ENCODE results near the gene SLC39A9.
"Not testable (repeated sequence)": the region's sequence is repeated elsewhere in the genome, so short reads cannot be mapped to it uniquely, and the experiment has no call there.

SLC39A9 gene

DNA sequence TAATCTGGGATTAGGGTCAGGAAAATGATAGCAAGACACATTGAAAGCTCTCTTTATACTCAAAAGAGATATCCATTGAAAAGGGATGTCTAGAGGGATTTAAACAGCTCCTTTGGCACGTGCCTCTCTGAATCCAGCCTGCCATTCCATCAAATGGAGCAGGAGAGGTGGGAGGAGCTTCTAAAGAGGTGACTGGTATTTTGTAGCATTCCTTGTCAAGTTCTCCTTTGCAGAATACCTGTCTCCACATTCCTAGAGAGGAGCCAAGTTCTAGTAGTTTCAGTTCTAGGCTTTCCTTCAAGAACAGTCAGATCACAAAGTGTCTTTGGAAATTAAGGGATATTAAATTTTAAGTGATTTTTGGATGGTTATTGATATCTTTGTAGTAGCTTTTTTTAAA is 60.6 kb downstream of the SLC39A9 start:
- intact Hi-C loops (cut with micrococcal nuclease): no loop called here
- H3K27ac Mint-ChIP-seq: no peak overlapping the region
- H3K4me3 Mint-ChIP-seq: no peak overlapping the region
- H3K4me1 Mint-ChIP-seq (ENCODE audit: low read depth): no peaks in the 10 kb centered on the region
- H3K9me3 Mint-ChIP-seq: no peaks in the 10 kb centered on the region
- no peaks in the 10 kb centered on the region for H3K27me3 Mint-ChIP-seq
- peaks cover 73% of the 10 kb centered on the region for H3K36me3 Mint-ChIP-seq (ENCODE audit: low read depth)

DNA sequence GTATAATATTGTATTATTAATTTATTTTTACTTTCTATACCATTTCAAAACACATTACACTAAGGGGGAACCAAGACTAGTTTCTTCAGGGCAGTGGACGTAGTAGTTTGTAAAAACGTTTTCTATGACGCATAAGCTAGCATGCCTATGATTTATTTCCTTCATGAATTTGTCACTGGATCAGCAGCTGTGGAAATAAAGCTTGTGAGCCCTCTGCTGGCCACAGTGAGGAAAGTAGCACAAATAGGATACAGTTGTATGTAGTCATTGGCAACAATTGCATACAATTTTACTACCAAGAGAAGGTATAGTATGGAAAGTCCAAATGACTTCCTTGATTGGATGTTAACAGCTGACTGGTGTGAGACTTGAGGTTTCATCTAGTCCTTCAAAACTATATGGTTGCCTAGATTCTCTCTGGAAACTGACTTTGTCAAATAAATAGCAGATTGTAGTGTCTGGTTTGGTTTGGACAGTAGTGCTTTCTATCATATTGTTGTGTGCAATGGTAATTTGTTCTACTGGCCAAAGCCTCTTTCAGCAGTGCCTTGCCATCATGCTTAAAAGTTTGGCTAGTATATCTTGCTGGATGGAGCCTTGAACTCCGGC is 61.7 kb downstream of the SLC39A9 start:
- Mint-ChIP-seq H3K36me3 (ENCODE audit: low read depth) (peaks cover 64% of the 10 kb centered on the region), H3K27ac (no peak overlapping the region), H3K4me3 (no peak overlapping the region), H3K9me3 (no peaks in the 10 kb centered on the region), H3K4me1 (ENCODE audit: low read depth) (no peaks in the 10 kb centered on the region), H3K27me3 (no peaks in the 10 kb centered on the region)
- intact Hi-C loops (cut with micrococcal nuclease): loop anchor here (1.0 kb wide), 2 partner anchors 62 to 217 kb away; partner anchors contain the start of genes ERH and SLC39A9

DNA sequence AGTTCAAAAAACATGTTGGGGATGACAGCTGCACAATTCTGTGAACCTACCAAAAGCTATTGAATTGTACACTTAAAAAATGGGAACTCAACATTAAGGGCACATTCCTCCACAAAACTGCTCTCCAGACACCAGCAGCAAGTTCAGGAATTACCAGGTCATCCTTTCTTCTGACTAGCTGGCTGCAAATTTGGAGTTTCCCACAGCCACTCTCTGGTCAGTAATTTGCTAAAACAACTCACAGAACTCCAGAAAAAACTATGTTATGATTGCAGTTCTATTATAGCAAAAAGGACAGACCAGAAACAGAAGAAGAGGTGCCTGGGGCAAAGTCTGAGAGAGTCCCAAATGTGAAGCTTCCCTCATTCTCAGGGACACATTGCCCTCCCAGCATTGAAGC is 65.9 kb downstream of the SLC39A9 start:
- intact Hi-C loops (cut with micrococcal nuclease): no loop called here
- no peaks in the 10 kb centered on the region for H3K27me3 Mint-ChIP-seq
- no peaks in the 10 kb centered on the region for H3K9me3 Mint-ChIP-seq
- no peak overlapping the region for H3K27ac Mint-ChIP-seq
- peaks cover 28% of the 10 kb centered on the region for H3K36me3 Mint-ChIP-seq (ENCODE audit: low read depth)
- H3K4me1 Mint-ChIP-seq (ENCODE audit: low read depth): peaks cover 12% of the 10 kb centered on the region
- no peak overlapping the region for H3K4me3 Mint-ChIP-seq

DNA sequence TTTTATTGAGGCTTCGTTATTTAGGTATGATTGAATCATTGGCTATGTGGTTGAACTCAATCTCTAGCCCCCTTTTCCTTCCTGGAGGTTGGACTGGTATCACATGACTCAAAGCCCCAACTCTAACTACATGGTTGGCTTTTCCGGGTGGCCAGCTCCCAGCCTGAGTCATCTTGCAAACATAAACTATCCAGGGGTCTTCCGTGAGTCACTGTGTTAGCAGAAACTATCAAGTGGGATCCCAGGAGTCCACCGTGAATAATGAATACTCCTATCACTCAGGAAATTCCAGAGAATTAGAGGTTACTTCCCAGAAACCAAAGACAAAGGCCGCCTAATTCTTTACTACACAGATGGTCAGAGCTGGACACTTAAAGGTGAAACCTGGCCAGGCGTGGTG is 66.3 kb downstream of the SLC39A9 start:
- no peak overlapping the region for H3K27ac Mint-ChIP-seq
- H3K4me3 Mint-ChIP-seq: no peak overlapping the region
- peaks cover 23% of the 10 kb centered on the region for H3K36me3 Mint-ChIP-seq (ENCODE audit: low read depth)
- intact Hi-C loops (cut with micrococcal nuclease): no loop called here
- peaks cover 12% of the 10 kb centered on the region for H3K4me1 Mint-ChIP-seq (ENCODE audit: low read depth)
- H3K27me3 Mint-ChIP-seq: no peaks in the 10 kb centered on the region
- no peaks in the 10 kb centered on the region for H3K9me3 Mint-ChIP-seq

DNA sequence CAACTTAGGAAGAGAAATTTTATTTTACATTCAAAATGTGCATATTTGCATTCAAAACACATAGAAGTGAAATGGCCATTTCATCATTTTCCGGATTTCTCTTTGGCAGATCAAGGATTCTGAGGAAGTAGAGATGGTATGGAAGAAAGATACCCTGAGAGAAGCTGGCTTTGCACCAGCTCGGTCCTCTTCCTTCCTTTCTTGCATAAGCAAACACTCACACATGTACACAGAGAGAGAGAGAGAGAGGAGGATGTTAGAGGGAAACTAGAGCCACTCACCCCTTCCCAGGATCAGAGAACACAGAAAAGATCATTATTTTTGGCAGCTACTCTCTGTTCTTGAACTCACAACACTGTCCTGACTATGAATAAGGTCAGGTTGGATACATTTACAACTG is 70.5 kb downstream of the SLC39A9 start:
- peaks cover 12% of the 10 kb centered on the region for H3K4me1 Mint-ChIP-seq (ENCODE audit: low read depth)
- H3K27me3 Mint-ChIP-seq: no peaks in the 10 kb centered on the region
- H3K27ac Mint-ChIP-seq: no peak overlapping the region
- H3K9me3 Mint-ChIP-seq: no peaks in the 10 kb centered on the region
- H3K4me3 Mint-ChIP-seq: no peak overlapping the region
- intact Hi-C loops (cut with micrococcal nuclease): no loop called here
- H3K36me3 Mint-ChIP-seq (ENCODE audit: low read depth): no peaks in the 10 kb centered on the region

DNA sequence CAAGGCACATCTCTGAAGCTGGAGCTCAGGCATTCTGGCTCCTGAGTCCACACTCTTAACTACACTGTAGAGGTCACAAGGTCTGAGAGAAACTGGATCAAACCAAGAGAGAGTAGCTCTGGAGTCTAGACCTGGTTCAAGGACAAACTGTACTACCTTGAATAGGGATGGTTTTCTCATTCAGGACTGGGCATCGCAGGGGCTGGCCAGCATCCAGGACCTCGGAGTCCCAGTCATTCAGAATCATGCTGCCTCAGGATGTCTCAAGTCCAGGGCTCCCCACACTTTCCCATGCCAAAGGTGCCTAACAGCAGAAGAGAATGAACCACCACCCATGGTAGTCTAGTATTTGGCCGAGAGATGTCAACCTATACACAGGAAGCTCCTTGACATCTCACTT is 72.9 kb downstream of the SLC39A9 start:
- Mint-ChIP-seq H3K27ac (no peak overlapping the region), H3K4me3 (no peak overlapping the region), H3K27me3 (peaks cover 2% of the 10 kb centered on the region), H3K9me3 (no peaks in the 10 kb centered on the region), H3K36me3 (ENCODE audit: low read depth) (no peaks in the 10 kb centered on the region), H3K4me1 (ENCODE audit: low read depth) (peaks cover 12% of the 10 kb centered on the region)
- intact Hi-C loops (cut with micrococcal nuclease): no loop called here

DNA sequence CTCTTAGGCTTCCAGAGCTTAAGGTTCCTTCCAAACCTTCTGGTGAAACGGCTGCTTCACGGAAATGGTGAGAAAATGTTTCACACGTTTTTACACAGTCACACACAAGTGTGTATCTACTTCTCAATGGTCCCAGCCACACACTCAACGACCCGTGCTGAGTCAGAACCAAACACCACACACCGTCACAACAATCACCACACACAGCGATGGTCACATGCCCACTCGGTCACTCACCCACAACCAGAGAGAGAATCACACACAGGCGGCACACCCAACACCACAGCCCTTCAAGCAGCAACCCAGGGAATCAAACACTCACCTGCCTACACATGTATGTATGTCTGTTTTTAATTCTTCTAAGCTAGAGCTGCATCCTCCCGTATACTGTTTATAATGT is 73.4 kb downstream of the SLC39A9 start:
- Mint-ChIP-seq H3K36me3 (ENCODE audit: low read depth) (no peaks in the 10 kb centered on the region), H3K27me3 (peaks cover 5% of the 10 kb centered on the region), H3K4me1 (ENCODE audit: low read depth) (peaks cover 12% of the 10 kb centered on the region), H3K27ac (no peak overlapping the region), H3K9me3 (no peaks in the 10 kb centered on the region), H3K4me3 (no peak overlapping the region)
- intact Hi-C loops (cut with micrococcal nuclease): no loop called here

DNA sequence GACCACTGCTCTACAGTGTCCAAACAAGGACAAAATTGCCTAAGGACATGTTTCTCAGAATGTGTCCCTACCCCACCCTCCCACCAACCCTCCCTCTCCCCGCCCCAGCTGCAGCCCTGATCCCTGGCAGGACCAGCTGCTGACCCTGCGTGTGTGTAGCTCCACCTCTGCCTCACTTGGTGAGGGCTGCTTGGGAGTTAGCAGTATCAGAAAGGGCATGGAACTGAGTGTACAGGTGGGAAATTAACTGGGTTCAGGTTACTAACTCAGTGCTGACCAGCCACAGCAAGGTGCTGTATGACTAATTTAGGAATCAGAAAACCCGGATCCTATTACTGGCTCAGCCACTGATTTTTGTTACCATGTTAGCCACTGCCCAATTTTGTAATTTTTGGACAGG is 74.8 kb downstream of the SLC39A9 start:
- peaks cover 11% of the 10 kb centered on the region for H3K4me1 Mint-ChIP-seq (ENCODE audit: low read depth)
- intact Hi-C loops (cut with micrococcal nuclease): no loop called here
- no peak overlapping the region for H3K27ac Mint-ChIP-seq
- no peaks in the 10 kb centered on the region for H3K36me3 Mint-ChIP-seq (ENCODE audit: low read depth)
- H3K9me3 Mint-ChIP-seq: no peaks in the 10 kb centered on the region
- no peak overlapping the region for H3K4me3 Mint-ChIP-seq
- peaks cover 7% of the 10 kb centered on the region for H3K27me3 Mint-ChIP-seq

DNA sequence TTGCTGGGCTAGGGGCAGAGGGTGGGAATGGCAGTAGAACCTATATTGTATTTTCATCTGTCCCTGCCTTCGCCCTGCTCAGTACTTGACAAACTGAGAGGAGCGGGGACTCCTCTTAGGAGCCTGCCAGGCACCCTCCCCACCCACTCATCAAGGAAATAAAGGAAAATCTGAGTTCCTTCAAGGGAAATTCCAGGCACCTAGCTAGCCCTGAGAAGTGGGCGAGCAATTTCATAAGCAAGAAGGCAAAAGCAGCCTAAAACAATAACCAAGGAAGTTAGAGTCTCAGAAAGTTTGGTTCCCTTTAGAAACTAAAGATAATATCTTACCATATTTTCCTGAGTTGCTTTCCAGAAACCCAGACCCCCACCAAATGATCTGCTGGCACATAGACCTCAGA is 75.5 kb downstream of the SLC39A9 start:
- intact Hi-C loops (cut with micrococcal nuclease): no loop called here

DNA sequence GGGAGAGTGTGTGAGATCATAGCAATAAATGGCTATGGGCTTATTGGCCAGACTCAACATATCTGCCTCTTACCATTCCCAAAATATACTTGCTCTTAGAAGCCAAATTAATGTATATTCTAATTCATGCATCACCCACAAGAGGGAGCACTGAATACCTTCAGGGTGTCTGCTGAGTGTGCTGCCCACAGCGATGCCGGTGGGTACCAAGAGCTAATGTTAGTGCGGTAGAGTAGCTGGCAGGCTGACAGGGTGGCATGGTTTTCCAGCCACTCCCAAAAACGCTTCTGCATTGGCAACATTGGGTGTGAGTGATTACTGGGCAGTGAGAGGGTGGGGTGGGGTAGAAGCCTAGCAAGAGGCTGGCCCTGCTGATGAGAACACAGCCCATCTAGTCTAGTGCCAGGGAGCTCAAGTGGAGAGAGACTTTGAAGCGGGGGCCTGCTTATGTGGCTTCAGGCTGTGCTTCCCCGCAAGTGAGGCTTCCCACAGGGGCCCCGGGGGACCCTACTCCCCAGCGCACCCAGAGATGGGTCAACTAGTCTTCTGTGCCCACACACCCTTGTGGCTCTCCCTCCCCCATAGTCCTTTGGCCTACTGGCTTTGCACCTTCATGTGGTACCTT is 76.8 kb downstream of the SLC39A9 start:
- H3K36me3 Mint-ChIP-seq (ENCODE audit: low read depth): no peaks in the 10 kb centered on the region
- intact Hi-C loops (cut with micrococcal nuclease): no loop called here
- peaks cover 18% of the 10 kb centered on the region for H3K27me3 Mint-ChIP-seq
- H3K4me1 Mint-ChIP-seq (ENCODE audit: low read depth): no peaks in the 10 kb centered on the region
- no peak overlapping the region for H3K27ac Mint-ChIP-seq
- H3K4me3 Mint-ChIP-seq: no peak overlapping the region
- H3K9me3 Mint-ChIP-seq: no peaks in the 10 kb centered on the region

More for the DNA sequence above, 75.5 kb downstream of the SLC39A9 start:
- Mint-ChIP-seq H3K27ac (no peak overlapping the region), H3K4me1 (ENCODE audit: low read depth) (peaks cover 4% of the 10 kb centered on the region), H3K9me3 (no peaks in the 10 kb centered on the region), H3K27me3 (peaks cover 12% of the 10 kb centered on the region), H3K36me3 (ENCODE audit: low read depth) (no peaks in the 10 kb centered on the region), H3K4me3 (no peak overlapping the region)

DNA sequence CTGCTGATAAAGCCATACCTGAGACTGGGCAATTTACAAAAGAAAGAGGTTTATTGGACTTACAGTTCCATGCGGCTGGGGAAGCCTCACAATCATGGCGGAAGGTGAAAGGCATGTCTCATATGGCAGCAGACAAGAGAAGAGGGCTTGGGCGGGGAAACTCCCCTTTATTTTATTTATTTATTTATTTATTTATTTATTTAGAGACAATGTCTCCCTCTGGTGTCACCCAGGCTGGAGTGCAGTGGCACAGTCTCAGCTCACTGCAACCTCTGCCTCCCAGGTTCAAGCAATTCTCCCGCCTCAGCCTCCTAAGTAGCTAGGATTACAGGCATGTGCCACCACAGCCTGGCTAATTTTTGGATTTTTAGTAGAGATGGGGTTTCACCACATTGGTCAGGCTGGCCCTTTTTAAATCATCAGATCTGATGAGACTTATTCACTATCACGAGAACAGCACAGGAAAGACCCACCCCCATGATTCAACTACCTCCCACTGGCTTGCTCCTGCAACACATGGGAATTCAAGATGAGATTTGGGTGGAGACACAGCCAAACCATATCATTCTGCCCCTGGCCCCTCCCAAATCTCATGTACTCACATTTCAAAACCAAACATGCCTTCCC is 78.4 kb downstream of the SLC39A9 start:
- H3K4me3 Mint-ChIP-seq; H3K27ac Mint-ChIP-seq; H3K4me1 Mint-ChIP-seq (ENCODE audit: low read depth); H3K36me3 Mint-ChIP-seq (ENCODE audit: low read depth); H3K9me3 Mint-ChIP-seq; intact Hi-C loops (cut with micrococcal nuclease): not testable (repeated sequence)
- peaks cover 19% of the 10 kb centered on the region for H3K27me3 Mint-ChIP-seq

DNA sequence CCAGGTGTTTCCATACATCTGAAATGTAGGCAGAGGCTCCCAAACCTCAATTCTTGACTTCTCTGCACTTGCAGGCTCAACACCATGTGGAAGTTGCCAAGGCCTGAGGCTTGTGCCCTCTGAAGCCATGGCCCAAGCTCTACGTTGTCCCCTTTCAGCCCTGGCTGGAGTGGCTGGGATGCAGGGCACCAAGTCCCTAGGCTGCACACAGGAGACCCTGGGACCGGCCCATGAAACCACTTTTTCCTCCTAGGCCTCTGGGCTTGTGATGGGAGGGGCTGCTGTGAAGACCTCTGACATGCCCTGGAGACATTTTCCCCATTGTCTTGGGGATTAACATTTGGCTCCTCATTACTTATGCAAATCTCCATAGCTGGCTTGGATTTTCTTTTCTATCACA is 79.6 kb downstream of the SLC39A9 start:
- H3K27ac Mint-ChIP-seq; intact Hi-C loops (cut with micrococcal nuclease); H3K4me3 Mint-ChIP-seq; H3K9me3 Mint-ChIP-seq; H3K36me3 Mint-ChIP-seq (ENCODE audit: low read depth); H3K4me1 Mint-ChIP-seq (ENCODE audit: low read depth): not testable (repeated sequence)
- peaks cover 30% of the 10 kb centered on the region for H3K27me3 Mint-ChIP-seq

DNA sequence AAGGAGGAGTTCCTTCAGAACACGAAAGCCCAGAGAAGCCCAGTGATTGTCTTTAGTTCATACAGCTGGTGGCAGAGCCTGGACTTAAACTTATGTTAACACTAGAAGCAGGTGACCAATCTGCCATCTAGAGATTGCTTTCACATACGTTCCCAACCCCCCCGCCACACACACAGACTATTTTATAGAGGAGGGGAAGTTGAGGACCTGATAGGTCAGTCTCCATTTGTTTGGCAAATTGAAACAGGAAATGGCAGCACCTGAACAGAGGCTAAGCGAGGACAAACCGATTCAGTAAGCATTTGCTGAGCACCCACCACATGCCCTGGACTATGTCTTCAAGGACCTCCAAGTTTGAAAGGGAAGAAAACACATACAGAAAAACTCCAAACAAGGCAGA is 81.2 kb downstream of the SLC39A9 start:
- Mint-ChIP-seq H3K27me3 (peaks cover 43% of the 10 kb centered on the region), H3K4me1 (ENCODE audit: low read depth) (peaks cover 4% of the 10 kb centered on the region), H3K27ac (no peak overlapping the region), H3K9me3 (no peaks in the 10 kb centered on the region), H3K36me3 (ENCODE audit: low read depth) (no peaks in the 10 kb centered on the region), H3K4me3 (no peak overlapping the region)
- intact Hi-C loops (cut with micrococcal nuclease): no loop called here

DNA sequence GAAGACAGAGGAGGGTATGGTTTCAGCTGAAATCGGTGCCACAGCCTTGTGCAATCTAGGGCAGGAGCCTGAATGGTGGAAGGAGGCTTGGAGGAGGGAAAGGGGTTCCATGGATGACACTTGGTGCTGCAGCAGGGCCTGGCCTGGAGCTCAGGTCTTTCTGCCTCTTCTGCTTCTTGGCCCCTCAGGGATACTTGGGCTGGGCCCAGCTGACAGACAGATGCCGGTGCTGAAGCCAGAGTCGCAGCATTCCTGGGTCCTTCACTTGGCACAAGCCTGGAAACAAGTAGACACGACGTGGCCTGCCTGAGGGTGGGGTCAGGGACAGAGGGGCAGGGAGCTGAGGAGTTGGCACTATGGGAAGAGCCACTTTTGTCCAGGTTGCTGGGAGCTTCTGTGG is 81.6 kb downstream of the SLC39A9 start:
- H3K4me3 Mint-ChIP-seq: no peak overlapping the region
- H3K27ac Mint-ChIP-seq: no peak overlapping the region
- intact Hi-C loops (cut with micrococcal nuclease): no loop called here
- H3K9me3 Mint-ChIP-seq: no peaks in the 10 kb centered on the region
- peaks cover 4% of the 10 kb centered on the region for H3K4me1 Mint-ChIP-seq (ENCODE audit: low read depth)
- H3K27me3 Mint-ChIP-seq: peaks cover 48% of the 10 kb centered on the region
- H3K36me3 Mint-ChIP-seq (ENCODE audit: low read depth): no peaks in the 10 kb centered on the region
